HG02870 (cell line): Measurements from ENCODE around the gene CCDC39.
A peak's percentile ranks its signal among the peaks of the same experiment; 100 is the strongest.
"Not testable (repeated sequence)": the region's sequence is repeated elsewhere in the genome, so short reads cannot be mapped to it uniquely, and the experiment has no call there.

Source experiments
- ATAC-seq: cut with Tn5 transposase; IDR thresholded peaks from one replicate; pipeline ENCODE4 v1.9.1; 2021; ENCODE audit warnings: mild to moderate bottlenecking, moderate library complexity; ENCODE audit not compliant: unreplicated experiment

Gene CCDC39

DNA sequence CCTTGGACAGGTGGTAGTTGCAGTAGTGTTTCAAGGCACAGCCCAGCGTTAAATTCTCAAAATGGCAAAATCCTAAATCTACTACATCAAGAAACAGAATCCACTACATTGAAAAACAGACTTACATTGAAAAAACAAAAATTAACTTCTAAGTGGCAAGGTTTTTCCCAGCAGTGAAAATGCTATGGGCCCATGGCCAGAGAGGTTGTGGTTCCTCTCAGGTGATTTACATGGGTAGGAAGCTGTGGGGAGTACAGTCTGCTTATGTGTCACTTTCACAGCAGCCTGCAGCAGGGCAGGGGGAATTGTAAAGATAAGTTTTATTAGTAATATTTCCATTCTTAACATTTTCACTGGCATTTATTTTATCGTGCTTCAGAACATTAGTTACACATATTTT, 52.4 kb downstream of the CCDC39 start:
- peak; percentile 96 for ATAC-seq

GRCh38 chr3:180624714-180625113, 54.6 kb downstream of the CCDC39 start:
- ATAC-seq, result no peak

DNA sequence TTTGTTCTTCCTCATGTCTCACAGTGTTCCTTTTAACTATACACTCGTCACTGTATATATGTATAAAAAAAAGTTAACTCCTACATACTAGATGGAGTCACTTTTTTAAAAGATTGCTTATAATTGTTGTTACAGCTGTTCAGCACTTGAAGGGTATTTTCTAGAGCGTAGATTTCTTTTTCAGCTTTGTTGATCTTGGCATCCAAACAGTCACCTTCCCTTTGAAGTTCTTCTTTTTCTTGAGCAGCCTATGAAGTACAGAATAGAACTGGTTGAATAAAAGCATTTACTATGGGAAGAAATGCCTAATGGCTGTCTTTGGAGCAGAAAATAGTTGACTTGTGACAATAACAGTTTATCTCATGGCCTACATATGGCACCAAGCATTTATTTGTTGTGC, 59.6 kb downstream of the CCDC39 start:
- ATAC-seq, result no peak

DNA sequence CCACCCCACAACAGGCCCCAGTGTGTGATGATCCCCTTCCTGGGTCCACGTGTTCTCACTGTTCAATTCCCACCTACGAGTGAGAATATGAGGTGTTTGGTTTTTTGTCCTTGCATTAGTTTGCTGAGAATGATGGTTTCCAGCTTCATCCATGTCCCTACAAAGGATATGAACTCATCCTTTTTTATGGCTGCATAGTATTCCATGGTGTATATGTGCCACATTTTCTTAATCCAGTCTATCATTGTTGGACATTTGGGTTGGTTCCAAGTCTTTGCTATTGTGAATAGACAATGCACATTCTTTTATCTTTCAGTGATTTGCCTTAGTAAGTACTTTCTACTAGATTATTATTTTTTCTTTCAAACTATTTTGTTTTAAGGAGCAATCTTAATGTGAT, 60.7 kb downstream of the CCDC39 start:
- ATAC-seq, result not testable (repeated sequence)

DNA sequence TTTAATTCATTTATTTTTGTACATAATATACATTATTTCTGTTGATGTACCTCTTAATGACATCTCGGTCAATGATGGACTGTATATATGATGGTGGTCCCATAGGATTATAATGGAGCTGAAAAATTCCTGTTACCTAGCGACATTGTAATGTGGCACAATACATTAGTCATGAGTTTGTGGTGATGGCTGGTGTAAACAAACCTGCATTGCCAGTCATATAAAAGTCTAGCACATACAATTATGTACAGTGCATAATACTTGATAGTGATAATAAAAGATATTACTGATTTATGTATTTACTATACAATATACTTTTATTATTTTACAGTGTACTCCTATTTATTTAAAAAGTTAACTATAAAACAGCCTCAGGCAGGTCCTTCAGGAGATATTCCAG, 62.2 kb downstream of the CCDC39 start:
- no peak for ATAC-seq

GRCh38 chr3:180615954-180616353, 63.3 kb downstream of the CCDC39 start:
- no peak for ATAC-seq

DNA sequence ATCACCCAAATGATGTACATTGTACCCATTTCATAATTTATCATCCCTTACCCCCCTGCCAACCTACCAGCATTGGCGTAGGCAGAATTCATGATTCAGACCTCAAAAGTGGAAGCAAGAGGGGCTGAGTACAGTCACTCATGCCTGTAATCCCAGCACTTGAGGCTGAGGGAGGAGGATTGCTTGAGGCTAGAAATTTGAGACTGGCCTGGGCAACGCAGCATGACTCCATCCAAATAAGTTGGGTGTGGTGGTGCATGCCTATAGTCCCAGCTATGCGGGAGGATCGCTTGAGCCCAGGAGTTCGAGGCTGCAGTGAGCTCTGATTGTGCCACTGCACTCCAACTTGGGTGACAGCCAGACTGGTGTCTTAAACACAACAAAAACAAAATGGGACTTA, 66.9 kb downstream of the CCDC39 start:
- no peak for ATAC-seq

DNA sequence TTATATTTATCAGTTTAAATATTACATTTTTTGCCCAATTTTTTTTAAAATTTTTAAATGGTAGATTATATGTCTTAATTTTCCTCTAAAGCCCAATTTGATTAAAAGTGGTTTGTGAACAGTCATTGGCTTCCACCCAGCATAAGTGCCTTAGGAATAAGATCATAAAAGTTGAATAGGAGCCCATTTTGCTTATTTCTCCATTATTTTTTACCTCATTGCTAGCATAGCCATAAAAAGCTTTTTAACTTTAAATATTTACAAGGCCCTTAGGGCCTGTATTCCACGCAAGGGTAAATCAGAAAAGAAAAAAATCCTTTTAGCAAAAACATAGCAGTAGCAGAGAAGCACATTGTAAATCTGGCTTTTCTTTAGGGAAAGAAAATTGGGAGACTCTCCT, 68.3 kb downstream of the CCDC39 start:
- ATAC-seq, result no peak

DNA sequence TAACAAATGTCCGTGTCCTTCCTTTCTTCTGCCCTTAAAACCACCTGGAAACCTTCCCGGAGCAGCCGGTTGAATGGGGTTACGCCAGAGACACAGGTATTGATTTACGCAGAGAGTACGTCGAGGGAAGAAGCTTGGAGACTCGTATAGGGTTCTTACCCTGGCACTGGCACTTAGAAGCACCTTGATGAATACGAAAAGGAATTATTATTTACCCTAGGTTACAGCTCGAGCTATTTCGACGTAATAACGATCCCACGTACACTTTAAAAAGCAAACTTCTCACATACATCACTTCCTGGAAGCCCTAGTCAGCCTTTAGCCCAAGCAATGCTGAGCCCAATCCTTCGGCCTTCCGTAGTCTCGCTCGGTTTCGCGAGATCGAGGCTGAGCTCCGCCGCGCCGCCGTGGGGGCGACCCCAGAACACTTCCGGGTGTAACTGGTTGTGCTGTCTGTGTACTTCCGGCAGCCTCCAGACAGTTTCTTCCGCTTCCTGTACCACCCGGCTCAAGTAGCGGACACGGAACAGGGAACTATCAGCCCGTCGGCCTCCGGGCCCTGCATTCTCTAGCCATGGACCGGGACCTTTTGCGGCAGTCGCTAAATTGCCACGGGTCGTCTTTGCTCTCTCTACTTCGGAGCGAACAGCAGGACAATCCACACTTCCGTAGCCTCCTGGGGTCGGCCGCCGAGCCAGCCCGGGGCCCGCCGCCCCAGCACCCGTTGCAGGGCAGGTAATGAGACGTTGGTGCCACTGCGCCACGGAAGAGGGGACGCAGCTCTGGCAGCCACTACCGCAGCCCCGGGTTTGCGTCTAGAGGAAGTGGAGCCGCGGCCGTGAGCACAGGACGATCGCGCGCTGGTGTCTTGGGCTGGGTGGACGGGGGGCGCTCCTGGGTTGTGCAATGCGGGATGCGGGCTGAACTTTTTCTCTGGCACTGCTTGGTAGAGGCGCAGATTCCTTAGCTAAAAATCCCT, 77.3 kb downstream of the CCDC39 start, which contains the start of gene TTC14:
Gene TTC14, plus strand, starts transcription at position 476 of the 979 bp plus-strand sequence. Its CDS starts 99 bp downstream, at position 575.
- peak; percentile 99 for ATAC-seq

GRCh38 chr3:180600473-180600872, 78.8 kb downstream of the CCDC39 start:
- ATAC-seq, result no peak

DNA sequence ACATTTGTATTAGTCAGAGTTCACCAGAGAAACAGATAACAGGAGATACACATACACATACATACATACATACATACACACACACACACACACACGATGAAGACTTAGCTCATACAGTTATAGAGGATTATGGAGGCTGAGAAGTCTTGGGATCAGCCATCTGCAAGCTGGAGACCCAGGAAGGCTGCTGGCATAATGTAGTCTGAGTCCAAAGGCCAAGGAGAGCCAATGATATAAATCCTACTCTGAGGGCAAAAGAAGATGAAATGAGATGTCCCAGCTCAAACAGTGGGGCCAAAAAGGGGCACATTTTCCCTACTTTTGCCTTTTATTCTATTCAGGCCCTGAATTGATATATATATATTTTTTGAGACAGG, 83.7 kb downstream of the CCDC39 start:
- no peak for ATAC-seq

- ATAC-seq, result peak; percentile 51
These were observed 84.4 kb downstream of the CCDC39 start for GRCh38 chr3:180594631-180595558.

GRCh38 chr3:180593631-180594030, 85.7 kb downstream of the CCDC39 start:
- ATAC-seq, result not testable (repeated sequence)

- no peak for ATAC-seq
These were observed 88.9 kb downstream of the CCDC39 start for GRCh38 chr3:180590396-180590795.

- no peak for ATAC-seq
These were observed 98.4 kb downstream of the CCDC39 start for GRCh38 chr3:180580934-180581333.

DNA sequence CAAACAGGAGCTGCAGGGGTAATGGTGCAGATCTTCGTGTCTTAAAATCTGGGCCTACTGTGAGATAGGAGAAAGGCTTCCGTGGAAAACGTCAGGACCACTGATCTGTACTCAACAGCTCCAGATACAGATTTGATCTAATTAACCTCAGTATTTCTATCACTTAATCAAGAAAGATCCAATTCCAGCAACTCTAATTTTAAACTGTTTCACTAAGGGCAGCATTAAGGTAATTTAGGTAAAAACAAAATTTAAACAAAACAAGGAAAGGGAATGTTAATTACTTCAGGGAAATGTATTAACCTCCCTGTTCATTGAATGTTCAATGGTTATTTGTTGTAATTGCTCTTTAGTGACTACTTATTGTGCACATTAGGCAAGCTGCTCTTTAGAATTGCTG, 103.7 kb downstream of the CCDC39 start:
- no peak for ATAC-seq

DNA sequence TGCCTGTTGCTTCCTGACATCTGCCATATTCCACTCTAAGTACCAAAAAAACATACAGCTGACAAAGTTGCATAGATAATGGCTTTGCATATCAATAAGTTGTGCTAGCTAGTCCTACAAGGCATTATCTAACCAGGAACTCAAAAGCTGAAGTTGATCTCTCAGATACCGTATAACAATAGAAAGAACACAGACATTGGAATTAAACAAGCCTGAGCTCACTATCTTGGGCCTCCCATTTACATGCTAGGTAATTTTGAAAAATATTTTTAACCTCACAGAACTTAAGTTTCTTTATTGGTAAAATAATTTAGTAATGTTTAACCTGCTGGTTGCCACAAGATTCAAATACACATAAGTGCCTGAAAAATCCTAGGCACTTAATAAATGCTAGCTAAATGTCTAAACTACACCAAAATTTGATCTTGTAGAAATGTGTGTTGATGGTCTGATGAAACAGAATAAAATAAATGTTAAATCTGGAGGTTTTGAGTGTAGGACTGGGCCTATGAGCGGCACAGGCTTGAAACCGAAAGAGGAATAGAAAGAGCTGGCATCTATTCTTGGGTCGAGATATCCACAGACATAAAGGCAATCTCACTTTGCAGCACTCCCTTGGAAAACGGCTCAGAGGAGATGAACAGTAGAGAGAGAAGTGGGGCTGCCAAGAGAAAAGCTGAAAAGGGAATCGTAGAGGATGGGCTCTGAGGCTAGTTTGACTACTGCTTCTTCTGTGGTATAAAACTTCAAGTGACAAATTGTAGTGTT, 107.3 kb downstream of the CCDC39 start:
- ATAC-seq, result peak; percentile 65

DNA sequence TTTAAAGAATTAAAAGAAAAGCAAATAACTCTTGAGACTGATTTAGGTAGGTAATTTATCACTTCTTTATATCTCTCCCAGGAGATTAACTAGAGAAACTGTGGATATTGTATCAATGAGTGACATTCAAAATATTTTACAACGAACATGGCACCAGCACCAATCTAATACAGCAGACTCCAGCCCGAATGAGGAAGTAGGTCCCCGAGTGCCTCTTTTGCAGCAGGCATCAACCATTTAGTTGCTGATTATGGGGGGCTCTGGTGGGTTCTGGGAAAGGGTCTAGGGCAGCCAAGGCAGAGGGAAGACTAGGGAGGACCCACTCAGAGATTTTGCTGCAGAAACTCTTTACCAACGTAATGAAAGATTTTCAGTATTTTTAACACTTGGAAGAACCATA, 109.1 kb downstream of the CCDC39 start:
- ATAC-seq, result no peak

DNA sequence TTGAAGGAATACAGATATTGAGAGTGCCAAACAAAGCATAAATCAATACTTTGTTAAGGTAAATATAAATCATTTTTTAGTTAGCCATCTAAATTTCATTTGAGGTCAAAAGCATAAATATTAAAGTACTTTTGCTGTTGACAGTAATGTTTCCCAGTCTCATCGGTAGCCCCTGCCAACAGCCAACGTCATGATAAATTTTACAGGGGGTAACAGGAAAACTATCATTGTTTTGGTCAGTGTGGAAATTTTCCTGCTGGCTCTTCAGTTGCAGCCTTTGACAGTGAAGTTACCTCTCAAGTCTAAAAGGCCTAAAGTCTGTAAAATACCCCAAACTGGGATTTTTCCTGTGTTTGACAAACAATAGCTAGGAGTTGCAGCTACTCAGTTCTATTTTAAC, 114.6 kb downstream of the CCDC39 start:
- no peak for ATAC-seq
